GM19099 (cell line): ENCODE results near the gene GLT6D1.

Source experiments
- POLR2A ChIP-seq: IDR thresholded peaks from 3 replicates; pipeline ENCODE4 v1.6.1; 2011; ENCODE audit warnings: low read depth; ENCODE audit not compliant: insufficient read length; ENCODE audit errors: extremely low read depth

Gene GLT6D1, protein sequence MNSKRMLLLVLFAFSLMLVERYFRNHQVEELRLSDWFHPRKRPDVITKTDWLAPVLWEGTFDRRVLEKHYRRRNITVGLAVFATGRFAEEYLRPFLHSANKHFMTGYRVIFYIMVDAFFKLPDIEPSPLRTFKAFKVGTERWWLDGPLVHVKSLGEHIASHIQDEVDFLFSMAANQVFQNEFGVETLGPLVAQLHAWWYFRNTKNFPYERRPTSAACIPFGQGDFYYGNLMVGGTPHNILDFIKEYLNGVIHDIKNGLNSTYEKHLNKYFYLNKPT

DNA sequence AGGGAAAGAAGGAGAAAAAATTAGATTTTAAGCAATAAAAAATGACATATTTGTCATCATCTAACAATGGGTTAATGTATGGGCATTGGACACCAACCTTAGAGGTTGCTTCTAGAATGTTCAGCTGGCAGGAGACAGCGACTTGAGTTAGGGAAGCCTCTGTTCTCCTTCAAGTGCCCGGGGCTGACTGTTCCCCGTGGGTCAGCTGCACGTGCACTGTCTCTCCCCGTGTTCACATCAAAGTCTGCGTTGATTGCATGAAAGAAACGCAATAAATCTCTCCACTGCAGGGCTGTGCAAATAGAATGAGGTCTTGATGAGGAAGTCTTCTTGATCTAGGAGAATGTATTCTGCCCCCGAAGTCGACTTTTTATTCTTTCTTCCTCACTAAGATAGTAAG, at the start of gene GLT6D1:
Gene GLT6D1, minus strand, starts transcription at position 345 of the 400 bp plus-strand sequence. CDS start 353 bp downstream, outside the sequence.
- TF ChIP-seq POLR2A: no peak

GRCh38 chr9:135689011-135689410, 49.7 kb upstream of the GLT6D1 start:
- no peak for TF ChIP-seq POLR2A

DNA sequence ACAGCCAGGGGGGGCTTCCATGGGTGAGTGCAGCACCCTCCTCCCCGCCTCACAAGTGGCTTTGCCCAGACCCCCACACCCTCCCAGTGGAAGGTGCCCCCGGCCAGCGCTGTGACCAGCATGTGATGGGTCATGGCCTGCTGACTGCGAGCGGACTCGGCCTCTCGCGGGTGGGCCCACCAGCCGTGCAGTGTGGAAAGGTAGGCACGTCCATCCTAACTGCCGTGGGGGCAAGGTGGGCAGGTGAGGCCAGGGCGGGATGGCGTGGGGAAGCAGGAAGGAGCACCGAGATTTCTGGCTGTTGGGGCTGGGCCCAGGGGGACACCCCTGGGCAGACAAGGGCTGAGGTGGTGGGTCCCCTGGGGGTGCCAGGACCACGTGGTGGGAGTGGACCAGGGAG, 47.9 kb upstream of the GLT6D1 start:
- TF ChIP-seq POLR2A: no peak

GRCh38 chr9:135684691-135685090, 45.4 kb upstream of the GLT6D1 start:
- no peak for TF ChIP-seq POLR2A

DNA sequence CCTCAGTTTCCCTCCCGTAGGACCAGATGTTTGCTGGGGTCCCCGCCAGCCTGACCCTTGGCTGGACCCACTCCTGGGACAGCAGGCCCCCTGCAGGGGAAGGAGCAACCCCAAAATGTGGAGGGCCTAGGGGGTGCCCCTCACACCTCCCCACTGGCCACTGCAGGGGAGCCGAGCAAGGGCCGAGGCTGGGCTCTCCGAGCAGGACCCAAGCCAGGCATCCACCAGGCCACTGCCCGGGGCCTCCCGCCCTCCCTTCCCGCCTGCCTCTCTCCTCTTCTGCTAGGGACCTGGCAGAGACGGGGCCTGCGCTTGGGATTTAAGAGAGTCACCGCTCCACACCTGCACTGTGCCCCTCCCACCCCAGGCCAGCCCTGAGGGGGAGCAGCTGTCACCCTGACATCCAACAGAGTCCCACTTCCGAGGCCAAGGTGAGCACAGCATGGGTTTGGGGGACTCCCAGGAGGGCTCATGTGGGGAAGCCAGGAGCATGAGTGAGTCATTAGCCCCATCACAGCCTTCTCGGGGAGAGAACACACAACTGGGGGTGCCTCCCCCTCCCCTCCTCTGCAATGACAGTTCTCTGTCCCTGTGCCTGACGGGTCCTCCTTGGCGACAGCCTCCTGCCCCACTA, 44.2 kb upstream of the GLT6D1 start:
- no peak for TF ChIP-seq POLR2A

GRCh38 chr9:135681161-135681560, 41.8 kb upstream of the GLT6D1 start:
- no peak for TF ChIP-seq POLR2A

DNA sequence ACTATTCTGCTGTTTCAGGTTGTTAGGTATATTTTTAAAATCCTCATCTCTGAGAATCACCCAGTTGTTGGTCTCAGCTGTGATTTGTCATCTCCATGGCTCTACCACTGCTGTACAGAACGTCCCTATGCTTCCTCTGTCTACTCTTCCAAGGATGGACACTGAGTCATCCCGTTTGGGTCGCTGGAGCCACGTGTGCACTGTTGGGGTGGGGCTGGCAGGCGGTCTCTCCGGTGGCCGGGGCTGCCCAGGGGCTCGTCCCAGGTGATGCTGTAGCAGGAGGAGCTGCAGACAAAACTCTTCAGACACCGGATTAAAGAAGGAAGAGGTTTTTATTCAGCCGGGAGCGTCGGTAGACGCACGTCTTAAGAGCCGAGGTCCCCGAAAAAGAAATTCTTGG, 40.7 kb upstream of the GLT6D1 start:
- TF ChIP-seq POLR2A: no peak

- no peak for TF ChIP-seq POLR2A
Measured at GRCh38 chr9:135678236-135679017, 39.1 kb upstream of the GLT6D1 start.

- no peak for TF ChIP-seq POLR2A
Measured at GRCh38 chr9:135677641-135678168, 38.4 kb upstream of the GLT6D1 start.

GRCh38 chr9:135676891-135677290, 37.6 kb upstream of the GLT6D1 start:
- no peak for TF ChIP-seq POLR2A

- TF ChIP-seq POLR2A: no peak
Measured at GRCh38 chr9:135674977-135675376, 35.6 kb upstream of the GLT6D1 start.

DNA sequence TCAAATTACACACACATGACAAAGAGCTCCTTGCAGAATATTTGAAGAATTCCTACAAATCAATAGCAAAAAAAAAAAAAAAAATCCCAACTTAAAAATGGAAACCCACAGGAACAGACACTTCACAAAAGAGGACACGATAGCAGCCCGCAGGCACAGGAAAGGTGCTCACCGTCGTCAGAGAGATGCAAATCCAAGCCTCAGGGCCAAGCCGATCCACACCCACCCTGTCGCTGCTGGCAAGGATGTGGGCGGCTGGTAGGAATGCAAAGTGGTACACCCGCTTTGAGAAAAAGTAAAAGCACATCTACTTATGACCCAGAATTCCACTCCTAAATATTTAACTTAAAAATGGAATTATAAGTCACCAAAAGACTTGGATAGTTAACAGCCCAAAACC, 34.6 kb upstream of the GLT6D1 start:
- no peak for TF ChIP-seq POLR2A

DNA sequence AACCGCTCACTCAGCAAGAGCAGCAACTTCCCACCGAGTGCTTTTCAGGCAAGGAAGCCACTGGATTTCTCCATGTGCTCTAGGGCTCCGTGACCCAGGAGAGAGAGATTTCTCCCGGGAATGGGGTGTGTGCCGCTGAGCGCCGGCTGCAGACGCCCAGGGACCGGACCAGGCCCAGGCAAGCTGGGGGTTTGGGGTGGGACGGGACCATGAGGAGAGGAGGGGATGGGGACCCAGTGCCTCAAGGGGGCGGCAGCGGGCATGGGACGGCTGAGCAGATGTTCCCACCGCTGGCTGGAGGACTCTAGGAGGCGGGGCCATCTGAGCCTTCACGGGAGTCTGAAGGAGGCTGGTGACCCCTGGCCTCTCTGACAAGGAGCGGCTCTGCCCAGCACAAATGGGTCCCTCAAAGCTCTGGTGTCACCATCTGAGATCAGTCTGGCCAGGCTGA, 32.3 kb upstream of the GLT6D1 start:
- TF ChIP-seq POLR2A: no peak

DNA sequence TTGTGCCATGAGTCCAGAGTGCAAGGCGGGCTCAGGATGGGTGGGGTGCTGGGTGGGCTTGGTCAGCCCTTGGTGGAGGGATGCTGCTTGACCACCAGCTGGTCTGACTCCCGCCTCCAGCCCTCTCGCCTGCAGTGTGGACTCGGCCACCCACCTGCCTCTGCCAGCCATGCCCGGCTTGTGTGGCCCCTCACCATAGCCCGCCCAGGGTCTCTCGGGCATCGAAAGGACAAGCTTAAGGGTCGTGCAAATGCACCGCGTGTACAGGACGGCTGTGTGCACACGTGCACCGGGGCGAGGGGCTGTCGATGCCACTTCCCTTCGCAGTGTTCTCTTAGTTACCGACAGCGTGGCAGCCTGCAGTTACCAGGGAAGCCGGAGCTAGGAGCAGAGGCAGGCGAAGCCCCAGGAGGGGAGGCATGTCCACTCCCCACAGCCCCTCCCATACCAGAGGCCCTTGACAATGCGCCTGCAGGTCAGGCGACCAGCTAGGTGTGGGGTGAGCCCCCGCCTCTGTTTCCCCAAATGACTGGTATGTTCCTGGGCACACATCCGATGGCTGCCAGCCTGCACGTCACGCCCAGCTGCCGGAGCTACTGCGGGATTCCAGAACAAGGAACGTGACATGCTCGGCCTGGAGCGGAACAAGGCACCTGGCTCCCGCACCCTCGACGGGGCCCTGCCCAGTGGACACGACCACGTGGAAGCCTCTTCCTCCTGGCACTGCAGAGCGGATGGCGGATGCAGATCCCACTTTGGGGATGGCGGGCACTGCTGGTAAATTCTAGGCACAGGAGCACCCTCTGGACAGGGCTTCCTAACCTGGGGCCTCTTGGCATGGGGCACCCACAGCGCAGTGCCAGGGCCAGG, 31.6 kb upstream of the GLT6D1 start:
- TF ChIP-seq POLR2A: no peak

- TF ChIP-seq POLR2A: no peak
Measured at GRCh38 chr9:135669616-135670285, 30.4 kb upstream of the GLT6D1 start.
